Head of caudate nucleus (tissue), 42 donors: Measurements from ENCODE around the gene ZXDC.

Source experiments
- DNase-seq, 42 donors: peaks; one replicate each; pipeline versions ENCODE4 v3.0.0 to v3.0.0-alpha.2; 2020 to 2021; ENCODE audit warnings: mixed read lengths in 7 of 42
- intact Hi-C: fragments of 100-400 bp; cut with DNase I; formaldehyde crosslinking; loops from one replicate; pipeline ENCODE4 v1.15.0; 2022

Gene ZXDC

GRCh38 chr3:126494204-126494969, 18.7 kb upstream of the ZXDC start:
- intact Hi-C loops: no loop called here
- DNase-seq: peak in 4 of 42 donors; percentile 27 to 72 (median 42)

- intact Hi-C loops: no loop called here
- DNase-seq: no peak
Measured at GRCh38 chr3:126493739-126494138, 18.0 kb upstream of the ZXDC start.

GRCh38 chr3:126493051-126493450, 17.4 kb upstream of the ZXDC start:
- no peak for DNase-seq
- intact Hi-C loops: no loop called here

- intact Hi-C loops: no loop called here
- no peak for DNase-seq
Measured at GRCh38 chr3:126491221-126492013, 15.7 kb upstream of the ZXDC start.

- no peak for DNase-seq
- intact Hi-C loops: no loop called here
Measured at GRCh38 chr3:126490619-126491018, 14.9 kb upstream of the ZXDC start.

GRCh38 chr3:126488886-126489569, 13.3 kb upstream of the ZXDC start:
- intact Hi-C loops: no loop called here
- DNase-seq: no peak

- intact Hi-C loops: no loop called here
Measured at GRCh38 chr3:126488185-126488584, 12.5 kb upstream of the ZXDC start.

GRCh38 chr3:126487151-126487771, 11.6 kb upstream of the ZXDC start:
- intact Hi-C loops: no loop called here
- DNase-seq: peak in 7 of 42 donors; percentile 22 to 62 (median 34)

More at GRCh38 chr3:126488185-126488584, 12.5 kb upstream of the ZXDC start:
- DNase-seq: no peak

- DNase-seq: no peak
- intact Hi-C loops: no loop called here
Measured at GRCh38 chr3:126486360-126486847, 10.7 kb upstream of the ZXDC start.

GRCh38 chr3:126485956-126486355, 10.3 kb upstream of the ZXDC start:
- intact Hi-C loops: no loop called here
- no peak for DNase-seq

- intact Hi-C loops: no loop called here
- no peak for DNase-seq
Measured at GRCh38 chr3:126485176-126485897, 9.6 kb upstream of the ZXDC start.

- intact Hi-C loops: no loop called here
- DNase-seq: no peak
Measured at GRCh38 chr3:126484662-126485061, 9.0 kb upstream of the ZXDC start.

- no peak for DNase-seq
- intact Hi-C loops: no loop called here
Measured at GRCh38 chr3:126484148-126484547, 8.5 kb upstream of the ZXDC start.

GRCh38 chr3:126483321-126483761, 7.7 kb upstream of the ZXDC start:
- intact Hi-C loops: no loop called here
- no peak for DNase-seq

GRCh38 chr3:126482503-126483255, 7.0 kb upstream of the ZXDC start:
- intact Hi-C loops: no loop called here
- DNase-seq: no peak

- DNase-seq: peak in 1 of 42 donors; percentile 28
- intact Hi-C loops: no loop called here
Measured at GRCh38 chr3:126481808-126482502, 6.3 kb upstream of the ZXDC start.

GRCh38 chr3:126480861-126481260, 5.2 kb upstream of the ZXDC start:
- DNase-seq: peak in 3 of 42 donors; percentile 31 to 55 (median 50)
- intact Hi-C loops: no loop called here
